Fibroblast of the conjunctiva (primary cell): Measurements from ENCODE around the gene VSTM4.

ENCODE experiments used
- DNase-seq: peaks from one replicate; pipeline ENCODE4 v3.0.0-alpha.2; 2010; ENCODE audit warnings: low read depth

VSTM4 gene

GRCh38 chr10:49115015-49115795 lies at the start of gene VSTM4:
Gene VSTM4 (minus strand): TSS chr10:49115522. CDS start chr10:49115485, 37 bp downstream.
- DNase-seq: no peak

- no peak for DNase-seq
These were observed 49.4 kb upstream of the VSTM4 start for GRCh38 chr10:49164559-49165188.

- no peak for DNase-seq
These were observed 48.4 kb upstream of the VSTM4 start for GRCh38 chr10:49163741-49164140.

GRCh38 chr10:49162761-49163310 lies 47.5 kb upstream of the VSTM4 start:
- no peak for DNase-seq

- DNase-seq: no peak
These were observed 46.7 kb upstream of the VSTM4 start for GRCh38 chr10:49162063-49162462.

GRCh38 chr10:49161411-49161997 lies 46.2 kb upstream of the VSTM4 start:
- peak; percentile 30 for DNase-seq

GRCh38 chr10:49160814-49161213 lies 45.5 kb upstream of the VSTM4 start:
- no peak for DNase-seq

- DNase-seq: no peak
These were observed 44.8 kb upstream of the VSTM4 start for GRCh38 chr10:49160110-49160509.

- DNase-seq: no peak
These were observed 43.6 kb upstream of the VSTM4 start for GRCh38 chr10:49158915-49159314.

- DNase-seq: no peak
These were observed 43.1 kb upstream of the VSTM4 start for GRCh38 chr10:49158404-49158803.

- no peak for DNase-seq
These were observed 41.9 kb upstream of the VSTM4 start for GRCh38 chr10:49157229-49157628.

GRCh38 chr10:49154641-49155040 lies 39.3 kb upstream of the VSTM4 start:
- no peak for DNase-seq

- no peak for DNase-seq
These were observed 38.6 kb upstream of the VSTM4 start for GRCh38 chr10:49153971-49154370.

GRCh38 chr10:49153115-49153514 lies 37.8 kb upstream of the VSTM4 start:
- no peak for DNase-seq

- no peak for DNase-seq
These were observed 37.3 kb upstream of the VSTM4 start for GRCh38 chr10:49152663-49153062.

- no peak for DNase-seq
These were observed 36.7 kb upstream of the VSTM4 start for GRCh38 chr10:49152037-49152436.

- no peak for DNase-seq
These were observed 36.2 kb upstream of the VSTM4 start for GRCh38 chr10:49151481-49151880.

- no peak for DNase-seq
These were observed 35.7 kb upstream of the VSTM4 start for GRCh38 chr10:49151025-49151445.

GRCh38 chr10:49150426-49150825 lies 35.1 kb upstream of the VSTM4 start:
- DNase-seq: no peak

GRCh38 chr10:49149881-49150280 lies 34.6 kb upstream of the VSTM4 start:
- no peak for DNase-seq

- DNase-seq: no peak
These were observed 28.9 kb upstream of the VSTM4 start for GRCh38 chr10:49144058-49144720.

GRCh38 chr10:49143249-49143648 lies 27.9 kb upstream of the VSTM4 start:
- DNase-seq: no peak
